Stimulated activated CD4-positive, alpha-beta T cell treated with anti-CD3 and anti-CD28 coated beads, Interleukin-4, amount 100 ng/mL, for 1 hour (primary cell): ENCODE measurements around the gene RBM20.

ENCODE experiments used
- DNase-seq: peaks from one replicate; pipeline ENCODE4 v3.0.0-alpha.2; 2020

Gene RBM20

GRCh38 chr10:110792476-110793125 lies 148.5 kb downstream of the RBM20 start:
- no peak for DNase-seq

- DNase-seq, result no peak
These were observed 149.1 kb downstream of the RBM20 start for GRCh38 chr10:110793128-110793812.

GRCh38 chr10:110793886-110794285 lies 149.8 kb downstream of the RBM20 start:
- no peak for DNase-seq

- DNase-seq, result no peak
These were observed 150.7 kb downstream of the RBM20 start for GRCh38 chr10:110794808-110795207.

GRCh38 chr10:110797416-110797815 lies 153.3 kb downstream of the RBM20 start:
- no peak for DNase-seq

GRCh38 chr10:110798340-110798739 lies 154.2 kb downstream of the RBM20 start:
- DNase-seq, result no peak

- DNase-seq, result no peak
These were observed 158.0 kb downstream of the RBM20 start for GRCh38 chr10:110802090-110802489.

GRCh38 chr10:110802551-110803238 lies 158.6 kb downstream of the RBM20 start:
- peak; percentile 12 for DNase-seq

- no peak for DNase-seq
These were observed 159.2 kb downstream of the RBM20 start for GRCh38 chr10:110803239-110803749.

GRCh38 chr10:110803830-110804338 lies 159.7 kb downstream of the RBM20 start:
- peak; percentile 20 for DNase-seq

- DNase-seq, result no peak
These were observed 160.2 kb downstream of the RBM20 start for GRCh38 chr10:110804376-110804775.

GRCh38 chr10:110805292-110805691 lies 161.2 kb downstream of the RBM20 start:
- DNase-seq, result no peak

- no peak for DNase-seq
These were observed 162.2 kb downstream of the RBM20 start for GRCh38 chr10:110806335-110806734.

GRCh38 chr10:110808123-110808522 lies 164.0 kb downstream of the RBM20 start:
- no peak for DNase-seq

- no peak for DNase-seq
These were observed 164.5 kb downstream of the RBM20 start for GRCh38 chr10:110808615-110809014.

- no peak for DNase-seq
These were observed 166.5 kb downstream of the RBM20 start for GRCh38 chr10:110810625-110811024.

GRCh38 chr10:110811791-110812581 lies 167.8 kb downstream of the RBM20 start:
- DNase-seq, result no peak

GRCh38 chr10:110812583-110812982 lies 168.4 kb downstream of the RBM20 start:
- no peak for DNase-seq

GRCh38 chr10:110813743-110814472 lies 169.8 kb downstream of the RBM20 start:
- no peak for DNase-seq

GRCh38 chr10:110815354-110816004 lies 171.3 kb downstream of the RBM20 start:
- DNase-seq, result no peak

GRCh38 chr10:110817614-110818013 lies 173.5 kb downstream of the RBM20 start:
- DNase-seq, result no peak
